ENCODE data around the gene UBE2G2.

DNA sequence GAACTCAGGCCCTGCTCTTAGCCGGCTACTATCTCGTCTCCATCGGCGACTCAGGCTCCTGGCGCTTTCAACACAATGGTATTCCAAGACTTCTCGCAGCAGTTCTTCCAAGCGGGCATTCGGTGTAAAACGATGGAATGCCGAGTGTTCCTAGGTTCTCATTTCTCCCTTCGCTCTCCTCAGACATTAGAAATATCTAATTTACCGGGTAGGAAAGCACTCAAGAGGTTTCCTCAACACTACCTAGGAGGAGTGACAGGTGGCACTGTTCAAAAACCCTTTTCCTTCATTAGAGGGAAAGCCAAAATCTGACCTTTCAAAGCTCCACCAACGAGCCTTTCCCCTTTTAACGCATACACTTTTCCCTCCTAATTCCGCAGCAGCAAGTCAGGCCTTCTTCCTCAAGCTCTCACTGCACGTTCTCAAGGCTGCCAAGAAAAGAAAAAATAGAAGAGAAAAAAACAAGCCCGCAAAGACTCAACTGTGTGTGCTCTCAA is 601 bp downstream of the UBE2G2 start:
- TF ChIP-seq, protein P1, sequence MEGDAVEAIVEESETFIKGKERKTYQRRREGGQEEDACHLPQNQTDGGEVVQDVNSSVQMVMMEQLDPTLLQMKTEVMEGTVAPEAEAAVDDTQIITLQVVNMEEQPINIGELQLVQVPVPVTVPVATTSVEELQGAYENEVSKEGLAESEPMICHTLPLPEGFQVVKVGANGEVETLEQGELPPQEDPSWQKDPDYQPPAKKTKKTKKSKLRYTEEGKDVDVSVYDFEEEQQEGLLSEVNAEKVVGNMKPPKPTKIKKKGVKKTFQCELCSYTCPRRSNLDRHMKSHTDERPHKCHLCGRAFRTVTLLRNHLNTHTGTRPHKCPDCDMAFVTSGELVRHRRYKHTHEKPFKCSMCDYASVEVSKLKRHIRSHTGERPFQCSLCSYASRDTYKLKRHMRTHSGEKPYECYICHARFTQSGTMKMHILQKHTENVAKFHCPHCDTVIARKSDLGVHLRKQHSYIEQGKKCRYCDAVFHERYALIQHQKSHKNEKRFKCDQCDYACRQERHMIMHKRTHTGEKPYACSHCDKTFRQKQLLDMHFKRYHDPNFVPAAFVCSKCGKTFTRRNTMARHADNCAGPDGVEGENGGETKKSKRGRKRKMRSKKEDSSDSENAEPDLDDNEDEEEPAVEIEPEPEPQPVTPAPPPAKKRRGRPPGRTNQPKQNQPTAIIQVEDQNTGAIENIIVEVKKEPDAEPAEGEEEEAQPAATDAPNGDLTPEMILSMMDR (IDR thresholded peaks at IDR 0.05; ENCODE audit: insufficient read depth, low read length) = no peak
- TF ChIP-seq, protein P2, sequence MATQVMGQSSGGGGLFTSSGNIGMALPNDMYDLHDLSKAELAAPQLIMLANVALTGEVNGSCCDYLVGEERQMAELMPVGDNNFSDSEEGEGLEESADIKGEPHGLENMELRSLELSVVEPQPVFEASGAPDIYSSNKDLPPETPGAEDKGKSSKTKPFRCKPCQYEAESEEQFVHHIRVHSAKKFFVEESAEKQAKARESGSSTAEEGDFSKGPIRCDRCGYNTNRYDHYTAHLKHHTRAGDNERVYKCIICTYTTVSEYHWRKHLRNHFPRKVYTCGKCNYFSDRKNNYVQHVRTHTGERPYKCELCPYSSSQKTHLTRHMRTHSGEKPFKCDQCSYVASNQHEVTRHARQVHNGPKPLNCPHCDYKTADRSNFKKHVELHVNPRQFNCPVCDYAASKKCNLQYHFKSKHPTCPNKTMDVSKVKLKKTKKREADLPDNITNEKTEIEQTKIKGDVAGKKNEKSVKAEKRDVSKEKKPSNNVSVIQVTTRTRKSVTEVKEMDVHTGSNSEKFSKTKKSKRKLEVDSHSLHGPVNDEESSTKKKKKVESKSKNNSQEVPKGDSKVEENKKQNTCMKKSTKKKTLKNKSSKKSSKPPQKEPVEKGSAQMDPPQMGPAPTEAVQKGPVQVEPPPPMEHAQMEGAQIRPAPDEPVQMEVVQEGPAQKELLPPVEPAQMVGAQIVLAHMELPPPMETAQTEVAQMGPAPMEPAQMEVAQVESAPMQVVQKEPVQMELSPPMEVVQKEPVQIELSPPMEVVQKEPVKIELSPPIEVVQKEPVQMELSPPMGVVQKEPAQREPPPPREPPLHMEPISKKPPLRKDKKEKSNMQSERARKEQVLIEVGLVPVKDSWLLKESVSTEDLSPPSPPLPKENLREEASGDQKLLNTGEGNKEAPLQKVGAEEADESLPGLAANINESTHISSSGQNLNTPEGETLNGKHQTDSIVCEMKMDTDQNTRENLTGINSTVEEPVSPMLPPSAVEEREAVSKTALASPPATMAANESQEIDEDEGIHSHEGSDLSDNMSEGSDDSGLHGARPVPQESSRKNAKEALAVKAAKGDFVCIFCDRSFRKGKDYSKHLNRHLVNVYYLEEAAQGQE (IDR thresholded peaks at IDR 0.05; ENCODE audit: insufficient replicate concordance, low read depth) = no peak
- TF ChIP-seq POLR2AphosphoS5 (IDR thresholded peaks at IDR 0.05; ENCODE audit: low read depth) = no peak
- no peak for TF ChIP-seq SPI1 (IDR thresholded peaks at IDR 0.05; ENCODE audit: borderline replicate concordance, low read depth)
- no peak for TF ChIP-seq GABPA (IDR thresholded peaks at IDR 0.05; ENCODE audit: low read depth)
